SK-N-MC (cell line): ENCODE results near the gene GNL3.
"Not testable (repeated sequence)": the region's sequence is repeated elsewhere in the genome, so short reads cannot be mapped to it uniquely, and the experiment has no call there.

Experiments used
- DNase-seq: peaks from one replicate; pipeline ENCODE4 v3.0.0-alpha.2; 2011; ENCODE audit warnings: low read depth, low spot score
- H3K27ac ChIP-seq: fragments of 200-600 bp; sonication (generic); 2 replicates; pipeline ENCODE4 v1.5.1; 2016; ENCODE audit warnings: mixed run types
- H3K36me3 ChIP-seq: fragments of 200-600 bp; sonication (generic); 2 replicates; pipeline ENCODE4 v1.6.1; 2017; ENCODE audit warnings: antibody characterized with exemption, low read length, mixed read lengths; ENCODE audit not compliant: insufficient read depth
- H3K4me3 ChIP-seq: fragments of 200-600 bp; sonication (generic); 2 replicates; pipeline ENCODE4 v1.5.1; 2016
- H3K9ac ChIP-seq: fragments of 200-600 bp; sonication (generic); 2 replicates; pipeline ENCODE4 v1.8.0; 2017; ENCODE audit warnings: mixed run types, mixed read lengths; ENCODE audit not compliant: insufficient read length
- H3K9me3 ChIP-seq: fragments of 200-600 bp; sonication (generic); 2 replicates; pipeline ENCODE4 v1.6.1; 2017; ENCODE audit warnings: low read depth, mild to moderate bottlenecking, antibody characterized with exemption, low read length, moderate library complexity, mixed read lengths
- EZH2 ChIP-seq: fragments of 200-600 bp; sonication (generic); IDR thresholded peaks from one replicate; pipeline ENCODE4 v1.6.1; 2017; ENCODE audit warnings: antibody characterized with exemption
- FOXP2 ChIP-seq: optimal IDR thresholded peaks from 2 replicates; pipeline ENCODE3; 2011; ENCODE audit warnings: mild to moderate bottlenecking, moderate library complexity; ENCODE audit not compliant: insufficient read depth; ENCODE audit errors: extremely low read length, control extremely low read depth
- POLR2AphosphoS5 ChIP-seq: IDR thresholded peaks from 2 replicates; pipeline ENCODE4 v1.6.1; 2012; ENCODE audit warnings: mild to moderate bottlenecking, low read depth, low read length, borderline replicate concordance

GNL3 gene

DNA sequence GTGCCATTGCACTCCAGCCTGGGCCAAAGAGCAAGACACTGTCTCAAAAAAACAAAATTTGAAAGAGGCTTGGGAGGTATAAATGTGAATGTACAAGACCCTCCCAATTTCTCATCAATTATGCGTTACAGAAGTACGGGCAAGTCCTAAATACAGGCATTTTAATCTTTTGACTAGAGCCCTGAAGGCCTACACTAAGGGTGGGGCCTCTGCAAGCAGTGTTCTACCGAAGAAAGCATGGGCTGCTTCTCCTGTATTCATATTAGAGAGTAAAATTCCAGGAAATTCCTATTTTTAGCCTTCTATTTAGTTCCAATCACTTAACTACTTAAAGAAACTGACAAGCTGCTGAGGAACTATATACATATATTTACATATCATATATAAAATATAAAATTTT, 25.8 kb upstream of the GNL3 start:
- DNase-seq = no peak
- TF ChIP-seq POLR2AphosphoS5 (no peak), EZH2 (no peak), FOXP2 (no peak)
- H3K9me3 ChIP-seq = no peaks in the 10 kb centered on the region
- H3K36me3 ChIP-seq = peaks cover 54% of the 10 kb centered on the region
- no peak overlapping the region for H3K27ac ChIP-seq
- H3K4me3 ChIP-seq = no peak overlapping the region
- no peak overlapping the region for H3K9ac ChIP-seq

DNA sequence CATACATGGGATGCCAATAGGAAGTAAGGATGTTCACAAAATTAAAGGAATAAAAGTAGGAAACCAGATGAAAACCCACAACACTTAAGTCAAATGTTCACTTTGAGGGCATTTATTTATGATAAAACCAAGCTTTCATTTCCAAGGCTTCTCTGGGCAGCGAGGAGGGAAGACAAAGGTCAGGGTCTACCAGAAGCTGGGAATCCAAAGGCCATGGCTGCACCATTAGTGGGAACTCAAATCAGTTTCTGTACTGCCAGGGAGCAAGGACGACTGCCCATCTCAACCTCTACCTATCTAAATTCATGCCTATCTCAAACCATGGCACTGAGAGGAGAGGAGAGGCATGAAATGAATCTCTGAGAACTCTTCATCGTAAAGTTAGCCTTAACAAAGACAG, 22.7 kb upstream of the GNL3 start:
- Histone ChIP-seq H3K9ac (no peak overlapping the region), H3K9me3 (no peaks in the 10 kb centered on the region), H3K4me3 (no peak overlapping the region), H3K36me3 (peaks cover 48% of the 10 kb centered on the region), H3K27ac (no peak overlapping the region)
- no peak for TF ChIP-seq POLR2AphosphoS5
- no peak for TF ChIP-seq FOXP2
- no peak for TF ChIP-seq EZH2
- DNase-seq = no peak

- peaks cover 44% of the 10 kb centered on the region for H3K36me3 ChIP-seq
- H3K9me3 ChIP-seq = no peaks in the 10 kb centered on the region
- no peak overlapping the region for H3K4me3 ChIP-seq
- H3K9ac ChIP-seq = no peak overlapping the region
- TF ChIP-seq FOXP2 (no peak), EZH2 (no peak), POLR2AphosphoS5 (no peak)
- no peak for DNase-seq
- no peak overlapping the region for H3K27ac ChIP-seq
These were observed 15.0 kb upstream of the GNL3 start for GRCh38 chr3:52670621-52671521.

DNA sequence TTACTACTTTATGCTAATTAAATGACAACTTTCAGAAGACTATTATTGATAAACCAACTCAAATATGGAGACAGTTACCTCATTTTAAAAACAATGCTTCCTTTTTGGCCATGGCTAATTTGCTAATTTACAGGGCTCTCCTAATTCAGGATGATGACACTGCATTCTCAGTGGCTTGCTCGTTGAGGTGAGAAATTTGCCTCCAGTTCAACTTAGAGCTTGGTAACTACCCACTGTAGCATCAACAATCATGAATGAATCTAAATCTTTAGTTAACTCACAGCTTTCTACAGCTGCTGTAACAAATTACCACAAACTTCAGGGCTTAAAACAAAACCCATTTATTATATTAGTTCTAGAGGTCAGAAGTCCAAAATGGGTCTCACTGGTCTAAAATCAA, 14.2 kb upstream of the GNL3 start:
- no peak overlapping the region for H3K27ac ChIP-seq
- no peak overlapping the region for H3K4me3 ChIP-seq
- DNase-seq = no peak
- H3K36me3 ChIP-seq = peaks cover 47% of the 10 kb centered on the region
- H3K9me3 ChIP-seq = no peaks in the 10 kb centered on the region
- no peak overlapping the region for H3K9ac ChIP-seq
- no peak for TF ChIP-seq FOXP2
- TF ChIP-seq POLR2AphosphoS5 = no peak

DNA sequence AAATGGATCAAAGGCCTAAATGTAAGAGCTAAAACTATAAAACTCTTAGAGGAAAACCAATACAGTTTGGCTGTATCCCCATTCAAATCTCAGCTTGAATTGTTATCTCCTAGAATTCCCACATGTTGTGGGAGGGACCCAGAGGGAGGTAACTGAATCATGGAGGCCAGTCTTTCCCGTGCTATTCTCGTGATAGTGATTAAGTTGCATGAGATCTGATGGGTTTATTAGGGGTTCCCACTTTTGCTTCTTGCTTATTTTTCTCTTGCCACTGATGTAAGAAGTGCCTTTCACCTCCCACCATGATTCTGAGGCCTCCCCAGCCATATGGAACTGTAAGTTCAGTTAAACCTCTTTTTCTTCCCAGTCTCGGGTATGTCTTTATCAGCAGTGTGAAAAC, 9.6 kb upstream of the GNL3 start:
- H3K4me3 ChIP-seq, DNase-seq, H3K9me3 ChIP-seq, H3K27ac ChIP-seq, H3K9ac ChIP-seq: not testable (repeated sequence)
- H3K36me3 ChIP-seq = peaks cover 54% of the 10 kb centered on the region

GRCh38 chr3:52678265-52679198, 7.3 kb upstream of the GNL3 start:
- no peak for DNase-seq
- Histone ChIP-seq H3K27ac (peak overlapping the region; percentile 94), H3K9me3 (no peaks in the 10 kb centered on the region), H3K9ac (peak overlapping the region; percentile 59), H3K36me3 (peaks cover 45% of the 10 kb centered on the region), H3K4me3 (no peak overlapping the region)
- TF ChIP-seq EZH2 (no peak), FOXP2 (no peak), POLR2AphosphoS5 (no peak)

GRCh38 chr3:52679199-52679538, 6.7 kb upstream of the GNL3 start:
- Histone ChIP-seq H3K9me3 (no peaks in the 10 kb centered on the region), H3K36me3 (peaks cover 45% of the 10 kb centered on the region), H3K27ac (peak overlapping the region; percentile 94), H3K4me3 (no peak overlapping the region), H3K9ac (peak overlapping the region; percentile 59)
- no peak for DNase-seq
- TF ChIP-seq POLR2AphosphoS5 = no peak
- TF ChIP-seq EZH2 = no peak
- no peak for TF ChIP-seq FOXP2

DNA sequence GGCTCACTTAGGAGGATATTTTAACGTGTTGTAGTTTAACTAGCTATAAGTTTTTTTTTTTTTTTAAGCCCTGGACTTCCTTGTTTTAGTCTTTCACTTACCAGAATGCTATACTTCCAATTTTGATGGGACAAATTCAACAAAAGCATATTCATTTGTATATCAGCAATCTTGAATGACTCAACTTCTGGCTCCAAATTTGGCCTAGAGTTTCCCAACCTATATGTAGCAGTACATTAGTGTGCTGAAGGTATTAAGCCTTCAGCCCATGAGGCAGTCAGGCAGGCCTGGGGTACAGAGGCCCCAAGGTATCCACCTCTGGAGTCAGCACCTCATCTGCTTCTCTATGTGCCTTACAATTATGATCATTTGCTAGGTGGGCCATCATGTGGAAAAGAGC, 6.0 kb upstream of the GNL3 start:
- H3K36me3 ChIP-seq = peaks cover 44% of the 10 kb centered on the region
- TF ChIP-seq FOXP2 = no peak
- TF ChIP-seq POLR2AphosphoS5 = no peak
- TF ChIP-seq EZH2 = no peak
- no peak for DNase-seq
- H3K4me3 ChIP-seq = no peak overlapping the region
- peak overlapping the region; percentile 94 for H3K27ac ChIP-seq
- no peaks in the 10 kb centered on the region for H3K9me3 ChIP-seq
- peak overlapping the region; percentile 49 for H3K9ac ChIP-seq

DNA sequence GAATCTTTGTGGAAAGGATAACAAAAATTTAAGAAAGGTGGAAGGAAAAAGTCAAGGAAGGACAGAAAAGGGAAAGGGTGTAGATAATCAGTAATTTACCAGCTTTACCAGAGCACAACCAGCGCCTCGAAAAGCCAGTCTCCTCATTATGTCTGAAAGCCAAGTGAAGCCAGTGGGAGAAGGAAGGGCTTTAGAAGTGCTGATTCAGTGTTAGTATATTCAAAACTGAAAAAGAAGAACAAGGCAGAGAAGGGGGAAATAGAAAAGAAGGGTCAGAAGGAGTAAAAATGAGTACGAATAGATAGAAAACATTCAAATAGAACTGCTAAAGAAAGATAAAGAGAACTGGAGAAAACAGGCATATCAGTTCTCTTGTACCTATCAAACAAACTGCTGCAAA, 4.2 kb upstream of the GNL3 start:
- H3K36me3 ChIP-seq = peaks cover 35% of the 10 kb centered on the region
- H3K9me3 ChIP-seq = no peaks in the 10 kb centered on the region
- no peak for TF ChIP-seq EZH2
- no peak for TF ChIP-seq FOXP2
- TF ChIP-seq POLR2AphosphoS5 = no peak
- no peak for DNase-seq
- peak overlapping the region; percentile 62 for H3K27ac ChIP-seq
- no peak overlapping the region for H3K4me3 ChIP-seq
- H3K9ac ChIP-seq = peak overlapping the region; percentile 57
